ENCODE results near the gene HMGXB3.

The HMGXB3 gene

GRCh38 chr5:150044329-150044681, 43.8 kb downstream of the HMGXB3 start:
- H2AFZ ChIP-seq (ENCODE audit: low read length) = no peak overlapping the region
- H3K4me2 ChIP-seq (ENCODE audit: low read depth, low read length) = no peak overlapping the region
- no peak overlapping the region for H3K4me3 ChIP-seq (ENCODE audit: low read length)
- no peak overlapping the region for H3K27ac ChIP-seq (ENCODE audit: low read length)
- no peaks in the 10 kb centered on the region for H3K9me3 ChIP-seq (replicated peaks; ENCODE audit: insufficient read depth, low read length)
- no peaks in the 10 kb centered on the region for H3K4me1 ChIP-seq (ENCODE audit: low read length)
- no peaks in the 10 kb centered on the region for H3K27me3 ChIP-seq (replicated peaks; ENCODE audit: insufficient read depth, low read length)
- TF ChIP-seq EZH2 (optimal IDR thresholded peaks at IDR 0.05; ENCODE audit: low read depth, low read length) (no peak), EZH2phosphoT487 (IDR thresholded peaks at IDR 0.05; ENCODE audit: low read length) (no peak), CTCF (IDR thresholded peaks at IDR 0.05; ENCODE audit: low read length) (no peak)
- DNase-seq = no peak
- H3K36me3 ChIP-seq (replicated peaks; ENCODE audit: insufficient read depth, low read length) = peaks cover 15% of the 10 kb centered on the region
- 0 out of 2 replicates have a peak, but pooled peaks cover 4% of the 10 kb centered on the region for H3K79me2 ChIP-seq (ENCODE audit: low read length)
- H3F3A ChIP-seq (ENCODE audit: insufficient read depth, low read length) = no peaks in the 10 kb centered on the region; the same call in 1 of the 2 replicates
- no peak overlapping the region for H3K9ac ChIP-seq (ENCODE audit: low read length)
- no peaks in the 10 kb centered on the region for H3K9me2 ChIP-seq (replicated peaks; ENCODE audit: insufficient read depth, low read length)
- no peaks in the 10 kb centered on the region for H4K20me1 ChIP-seq (ENCODE audit: insufficient read depth, low read length)

DNA sequence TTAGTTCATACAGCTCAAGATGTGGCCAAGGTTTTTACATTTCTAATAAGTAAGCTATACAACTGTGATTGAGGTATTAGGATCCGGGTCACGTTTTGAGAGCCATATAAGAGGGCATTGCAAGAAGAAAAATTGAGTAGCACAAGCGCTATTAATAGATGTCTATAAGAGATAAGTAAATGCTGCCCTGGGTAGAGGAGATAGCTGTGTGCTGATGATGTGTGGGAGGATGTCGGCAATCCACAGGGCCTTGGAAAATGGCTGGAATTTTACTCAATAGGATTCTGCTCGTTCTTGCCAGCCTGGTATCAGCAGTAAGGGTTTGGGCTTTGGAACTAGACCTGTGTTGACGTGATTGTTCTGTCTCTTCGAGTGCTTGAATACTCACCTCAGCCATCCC, 44.2 kb downstream of the HMGXB3 start:
- TF ChIP-seq EZH2phosphoT487 (IDR thresholded peaks at IDR 0.05; ENCODE audit: low read length) (no peak), CTCF (IDR thresholded peaks at IDR 0.05; ENCODE audit: low read length) (no peak), EZH2 (optimal IDR thresholded peaks at IDR 0.05; ENCODE audit: low read depth, low read length) (no peak)
- DNase-seq = no peak
- no peak overlapping the region for H3K27ac ChIP-seq (ENCODE audit: low read length)
- no peak overlapping the region for H2AFZ ChIP-seq (ENCODE audit: low read length)
- 0 out of 2 replicates have a peak, but pooled peaks cover 2% of the 10 kb centered on the region for H3K79me2 ChIP-seq (ENCODE audit: low read length)
- no peaks in the 10 kb centered on the region for H4K20me1 ChIP-seq (ENCODE audit: insufficient read depth, low read length)
- H3K9me3 ChIP-seq (replicated peaks; ENCODE audit: insufficient read depth, low read length) = no peaks in the 10 kb centered on the region
- no peaks in the 10 kb centered on the region for H3K4me1 ChIP-seq (ENCODE audit: low read length)
- H3K9me2 ChIP-seq (replicated peaks; ENCODE audit: insufficient read depth, low read length) = no peaks in the 10 kb centered on the region
- H3K4me3 ChIP-seq (ENCODE audit: low read length) = no peak overlapping the region
- no peaks in the 10 kb centered on the region for H3K27me3 ChIP-seq (replicated peaks; ENCODE audit: insufficient read depth, low read length)
- no peak overlapping the region for H3K9ac ChIP-seq (ENCODE audit: low read length)
- no peaks in the 10 kb centered on the region; the same call in 1 of the 2 replicates for H3F3A ChIP-seq (ENCODE audit: insufficient read depth, low read length)
- H3K4me2 ChIP-seq (ENCODE audit: low read depth, low read length) = no peak overlapping the region
- peaks cover 17% of the 10 kb centered on the region for H3K36me3 ChIP-seq (replicated peaks; ENCODE audit: insufficient read depth, low read length)

DNA sequence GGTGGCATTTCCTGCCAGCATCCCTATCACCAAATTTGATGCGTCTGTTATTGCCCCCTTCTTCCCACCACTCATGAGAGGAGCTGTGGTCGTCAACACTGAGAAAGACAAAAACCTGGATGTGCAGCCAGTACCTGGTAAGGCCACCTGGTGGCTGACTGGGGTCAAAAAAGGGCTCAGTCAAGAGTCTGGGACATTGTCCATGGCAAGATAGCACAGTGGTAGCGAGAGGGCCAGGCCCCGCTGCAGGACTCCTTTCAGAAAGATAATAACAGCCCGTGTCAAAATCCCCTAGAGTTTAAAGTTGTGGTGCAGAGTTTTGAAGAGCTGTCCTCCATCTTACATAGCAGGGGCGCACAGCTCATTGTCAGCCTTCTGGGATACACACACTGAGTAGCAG, 45.0 kb downstream of the HMGXB3 start:
- H3K4me1 ChIP-seq (ENCODE audit: low read length) = no peaks in the 10 kb centered on the region
- H3K9ac ChIP-seq (ENCODE audit: low read length) = no peak overlapping the region
- H2AFZ ChIP-seq (ENCODE audit: low read length) = no peak overlapping the region
- no peak for TF ChIP-seq EZH2 (optimal IDR thresholded peaks at IDR 0.05; ENCODE audit: low read depth, low read length)
- TF ChIP-seq CTCF (IDR thresholded peaks at IDR 0.05; ENCODE audit: low read length) = peak; percentile 21; the same call in 1 of the 2 replicates
- H3K9me2 ChIP-seq (replicated peaks; ENCODE audit: insufficient read depth, low read length) = no peaks in the 10 kb centered on the region
- H3K79me2 ChIP-seq (ENCODE audit: low read length) = no peaks in the 10 kb centered on the region
- no peak overlapping the region for H3K27ac ChIP-seq (ENCODE audit: low read length)
- peaks cover 17% of the 10 kb centered on the region for H3K36me3 ChIP-seq (replicated peaks; ENCODE audit: insufficient read depth, low read length)
- H3F3A ChIP-seq (ENCODE audit: insufficient read depth, low read length) = no peaks in the 10 kb centered on the region; the same call in 1 of the 2 replicates
- DNase-seq = no peak
- H4K20me1 ChIP-seq (ENCODE audit: insufficient read depth, low read length) = no peaks in the 10 kb centered on the region
- H3K4me2 ChIP-seq (ENCODE audit: low read depth, low read length) = no peak overlapping the region
- no peak overlapping the region for H3K4me3 ChIP-seq (ENCODE audit: low read length)
- H3K9me3 ChIP-seq (replicated peaks; ENCODE audit: insufficient read depth, low read length) = no peaks in the 10 kb centered on the region
- no peaks in the 10 kb centered on the region for H3K27me3 ChIP-seq (replicated peaks; ENCODE audit: insufficient read depth, low read length)

Data from MM.1S (cell line).